Large intestine (tissue), 3 donors: ENCODE measurements around the gene FLNB. TPM values are rescaled to one million over a fixed set of nuclear protein-coding genes. Genes with fewer than 3 reads are reported as not detected.

Source experiments
- DNase-seq, 2 donors: peaks; one replicate each; pipeline versions ENCODE4 v3.0.0 to v3.0.0-alpha.2; 2013
- H3K27ac ChIP-seq: one replicate; pipeline ENCODE4 v1.5.1; 2013; ENCODE audit warnings: low read length
- H3K27me3 ChIP-seq: 2 replicates; pipeline ENCODE4 v1.6.1; 2013; ENCODE audit warnings: low read length; ENCODE audit not compliant: control insufficient read depth, insufficient read depth
- H3K36me3 ChIP-seq: 2 replicates; pipeline ENCODE4 v1.6.1; 2013; ENCODE audit warnings: low read length; ENCODE audit not compliant: control insufficient read depth, insufficient read depth
- H3K4me1 ChIP-seq: one replicate; pipeline ENCODE4 v1.6.1; 2013; ENCODE audit warnings: low read length; ENCODE audit not compliant: control insufficient read depth, insufficient read depth
- H3K4me3 ChIP-seq: one replicate; pipeline ENCODE4 v1.5.1; 2013; ENCODE audit warnings: low read length
- H3K9me3 ChIP-seq: one replicate; pipeline ENCODE4 v1.6.1; 2013; ENCODE audit warnings: mild to moderate bottlenecking, low read depth, low read length, moderate library complexity; ENCODE audit not compliant: control insufficient read depth
- WGBS: methylation state at CpG from one replicate; pipeline ENCODE4 v1.1.5; 2013; ENCODE audit warnings: low lambda C conversion rate; ENCODE audit not compliant: insufficient coverage; 5-methylcytosine and 5-hydroxymethylcytosine counted together
- polyA plus RNA-seq: library from polyadenylated mRNA; unstranded; fragments of 120-200 nt; gene quantifications from one replicate; pipeline ENCODE4 v1.2.1, GENCODE V29; 2013

The FLNB gene
- polyA plus RNA-seq, 1 donor, result 149 TPM

GRCh38 chr3:58105196-58105595, 97.0 kb downstream of the FLNB start:
- no peaks in the 10 kb centered on the region for H3K9me3 ChIP-seq
- 50% methylated on average over 1 of the region's 3 CpGs for WGBS
- H3K4me1 ChIP-seq, result peaks cover 15% of the 10 kb centered on the region
- H3K36me3 ChIP-seq, result peaks cover 96% of the 10 kb centered on the region
- no peak overlapping the region for H3K27ac ChIP-seq
- H3K27me3 ChIP-seq, result no peaks in the 10 kb centered on the region
- no peak overlapping the region for H3K4me3 ChIP-seq
- no peak for DNase-seq

DNA sequence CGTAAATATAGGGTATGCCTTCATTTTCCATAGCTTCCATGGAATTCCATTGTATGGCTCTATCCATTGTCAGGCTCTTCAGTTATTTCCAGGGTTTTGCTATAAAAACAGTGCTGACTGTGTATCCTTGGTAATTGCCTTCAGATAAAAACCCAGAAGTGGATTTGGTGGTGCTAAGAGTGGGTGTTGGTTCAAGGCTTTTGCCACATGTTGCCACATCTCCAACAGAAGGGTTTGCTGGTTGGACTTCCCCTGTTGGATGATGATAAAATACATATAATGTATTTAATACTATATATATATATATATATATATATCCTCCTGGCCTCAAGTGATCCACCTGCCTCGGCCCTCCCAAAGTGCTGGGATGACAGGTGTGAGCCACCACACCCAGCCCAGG, 97.8 kb downstream of the FLNB start:
- no peak for DNase-seq
- no peaks in the 10 kb centered on the region for H3K9me3 ChIP-seq
- H3K27me3 ChIP-seq, result no peaks in the 10 kb centered on the region
- H3K4me3 ChIP-seq, result no peak overlapping the region
- peaks cover 21% of the 10 kb centered on the region for H3K4me1 ChIP-seq
- peaks cover 94% of the 10 kb centered on the region for H3K36me3 ChIP-seq
- no peak overlapping the region for H3K27ac ChIP-seq
- WGBS, result 100% methylated on average over 1 of the region's 2 CpGs

GRCh38 chr3:58106640-58107039, 98.4 kb downstream of the FLNB start:
- no peak overlapping the region for H3K4me3 ChIP-seq
- H3K27me3 ChIP-seq, result no peaks in the 10 kb centered on the region
- no CpG with 5 or more reads among the region's 8 CpGs for WGBS
- no peak for DNase-seq
- peaks cover 27% of the 10 kb centered on the region for H3K4me1 ChIP-seq
- peaks cover 89% of the 10 kb centered on the region for H3K36me3 ChIP-seq
- H3K9me3 ChIP-seq, result no peaks in the 10 kb centered on the region
- no peak overlapping the region for H3K27ac ChIP-seq

GRCh38 chr3:58107597-58107996, 99.4 kb downstream of the FLNB start:
- WGBS, result 100% methylated on average over 1 of the region's 6 CpGs

GRCh38 chr3:58109752-58110151, 101.5 kb downstream of the FLNB start:
- H3K36me3 ChIP-seq, result peaks cover 84% of the 10 kb centered on the region

More at GRCh38 chr3:58107597-58107996, 99.4 kb downstream of the FLNB start:
- Histone ChIP-seq H3K9me3 (no peaks in the 10 kb centered on the region), H3K27me3 (no peaks in the 10 kb centered on the region), H3K4me1 (peaks cover 32% of the 10 kb centered on the region), H3K27ac (no peak overlapping the region), H3K4me3 (no peak overlapping the region), H3K36me3 (peaks cover 88% of the 10 kb centered on the region)
- no peak for DNase-seq

GRCh38 chr3:58111513-58112184, 103.4 kb downstream of the FLNB start:
- Histone ChIP-seq H3K36me3 (peaks cover 84% of the 10 kb centered on the region), H3K9me3 (no peaks in the 10 kb centered on the region), H3K4me1 (peaks cover 36% of the 10 kb centered on the region), H3K27me3 (no peaks in the 10 kb centered on the region), H3K27ac (peak overlapping the region; percentile 72), H3K4me3 (no peak overlapping the region)
- peak; percentile 84 to 93 for DNase-seq
- WGBS, result no CpG with 5 or more reads among the region's 11 CpGs

More at GRCh38 chr3:58109752-58110151, 101.5 kb downstream of the FLNB start:
- DNase-seq, result no peak
- H3K27ac ChIP-seq, result no peak overlapping the region
- peaks cover 24% of the 10 kb centered on the region for H3K4me1 ChIP-seq
- H3K9me3 ChIP-seq, result no peaks in the 10 kb centered on the region
- WGBS, result no CpG with 5 or more reads among the region's 5 CpGs
- H3K27me3 ChIP-seq, result no peaks in the 10 kb centered on the region
- no peak overlapping the region for H3K4me3 ChIP-seq

DNA sequence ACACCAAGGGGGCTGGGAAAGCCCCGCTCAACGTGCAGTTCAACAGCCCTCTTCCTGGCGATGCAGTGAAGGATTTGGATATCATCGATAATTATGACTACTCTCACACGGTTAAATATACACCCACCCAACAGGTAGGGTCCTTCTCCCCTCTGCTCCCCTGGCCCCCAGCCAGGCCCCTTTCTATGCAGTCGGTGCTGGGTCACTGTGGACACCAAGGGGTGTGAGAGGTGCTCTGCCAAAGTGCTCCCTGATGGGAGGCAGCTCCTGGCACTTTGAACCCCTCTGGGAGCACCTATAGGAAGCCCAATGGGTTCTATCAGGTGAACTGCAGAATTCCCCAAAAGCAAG, 103.9 kb downstream of the FLNB start:
- H3K9me3 ChIP-seq, result no peaks in the 10 kb centered on the region
- H3K4me3 ChIP-seq, result no peak overlapping the region
- no CpG with 5 or more reads among the region's 6 CpGs for WGBS
- H3K36me3 ChIP-seq, result peaks cover 80% of the 10 kb centered on the region
- H3K4me1 ChIP-seq, result peaks cover 41% of the 10 kb centered on the region
- no peaks in the 10 kb centered on the region for H3K27me3 ChIP-seq
- DNase-seq, result no peak
- peak overlapping the region; percentile 72 for H3K27ac ChIP-seq

- peaks cover 77% of the 10 kb centered on the region for H3K36me3 ChIP-seq
- no CpG with 5 or more reads among the region's 6 CpGs for WGBS
- no peak for DNase-seq
- no peak overlapping the region for H3K4me3 ChIP-seq
- no peaks in the 10 kb centered on the region for H3K27me3 ChIP-seq
- H3K9me3 ChIP-seq, result no peaks in the 10 kb centered on the region
- H3K4me1 ChIP-seq, result peaks cover 41% of the 10 kb centered on the region
- H3K27ac ChIP-seq, result no peak overlapping the region
Measured at GRCh38 chr3:58115175-58115574, 107.0 kb downstream of the FLNB start.

- H3K9me3 ChIP-seq, result no peaks in the 10 kb centered on the region
- WGBS, result no CpG with 5 or more reads among the region's 12 CpGs
- peaks cover 31% of the 10 kb centered on the region for H3K4me1 ChIP-seq
- no peaks in the 10 kb centered on the region for H3K27me3 ChIP-seq
- H3K36me3 ChIP-seq, result peaks cover 82% of the 10 kb centered on the region
- H3K4me3 ChIP-seq, result no peak overlapping the region
- peak in 1 of 2 donors; percentile 35 for DNase-seq
- no peak overlapping the region for H3K27ac ChIP-seq
Measured at GRCh38 chr3:58116161-58116955, 108.1 kb downstream of the FLNB start.

DNA sequence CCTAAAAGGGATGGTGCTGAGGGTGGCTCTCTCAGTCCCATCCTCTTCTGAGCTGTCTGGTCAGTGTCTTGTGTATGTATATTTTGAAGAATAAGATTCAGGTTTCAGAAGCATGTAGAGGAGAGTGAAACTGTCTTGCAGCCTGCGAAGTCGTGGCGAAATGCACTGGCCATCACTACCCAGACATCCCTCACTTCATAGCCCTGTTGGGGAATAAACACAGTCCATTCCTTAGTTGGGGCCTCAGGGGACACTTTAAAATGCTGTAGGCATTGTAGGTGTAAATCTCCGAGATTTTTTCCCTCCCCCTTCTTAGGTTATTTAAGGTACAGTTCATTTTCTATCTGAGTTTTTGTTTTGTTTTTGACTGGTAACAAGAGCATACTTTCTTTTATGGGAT, 108.8 kb downstream of the FLNB start:
- H3K4me3 ChIP-seq, result no peak overlapping the region
- H3K36me3 ChIP-seq, result peaks cover 82% of the 10 kb centered on the region
- no peaks in the 10 kb centered on the region for H3K27me3 ChIP-seq
- no peak for DNase-seq
- H3K9me3 ChIP-seq, result no peaks in the 10 kb centered on the region
- no peak overlapping the region for H3K27ac ChIP-seq
- WGBS, result no CpG with 5 or more reads among the region's 4 CpGs
- peaks cover 25% of the 10 kb centered on the region for H3K4me1 ChIP-seq
